GM18502 (cell line): Measurements from ENCODE around the gene CDCA5.
A peak's percentile ranks its signal among the peaks of the same experiment; 100 is the strongest.

Source experiments
- ATAC-seq: cut with Tn5 transposase; IDR thresholded peaks from one replicate; pipeline ENCODE4 v1.9.1; 2021; ENCODE audit warnings: mild to moderate bottlenecking; ENCODE audit not compliant: unreplicated experiment, poor library complexity

CDCA5 gene

DNA sequence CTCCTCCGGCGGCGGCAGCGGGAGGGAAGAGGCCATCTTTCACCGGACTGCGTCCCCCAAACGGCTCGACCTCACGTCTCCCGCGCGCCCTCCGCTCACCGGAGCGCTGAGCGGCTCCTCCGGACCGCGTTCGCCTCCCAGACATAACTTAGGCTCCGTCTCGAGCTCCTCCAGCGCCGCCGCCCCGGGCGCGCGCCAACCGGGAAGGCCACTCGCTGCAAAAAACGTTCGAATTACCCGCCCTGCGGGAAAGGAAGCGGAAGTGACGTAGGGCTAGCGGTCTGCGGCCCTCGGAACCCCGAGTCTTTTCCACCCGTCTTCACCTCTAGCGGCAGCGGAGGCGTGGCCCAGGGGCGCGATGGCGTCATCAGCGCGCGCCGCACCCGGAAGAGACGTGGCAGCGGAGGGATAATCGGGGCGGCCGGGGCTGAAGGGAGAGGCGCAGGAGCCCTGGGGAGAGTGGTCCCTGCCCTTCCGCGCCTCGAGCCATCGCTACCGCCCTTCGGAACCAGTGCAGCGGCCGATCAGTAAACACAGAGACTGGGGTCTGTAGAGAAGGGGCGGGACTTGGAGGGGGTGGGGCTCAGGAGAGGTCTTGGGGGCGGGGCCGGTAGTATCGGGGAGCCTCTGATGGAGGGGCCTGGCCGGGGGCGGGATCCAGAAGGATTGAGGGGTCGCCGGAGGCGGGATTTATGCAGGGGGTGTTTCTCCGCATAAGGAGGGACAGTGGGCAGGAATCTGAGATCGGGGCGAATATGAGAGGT lies at the start of gene CDCA5, which contains the start of gene ZFPL1:
TSS of gene CDCA5 (minus strand) at position 207 of the 764 bp plus-strand sequence. CDS start at position 145, 62 bp downstream.
TSS of gene ZFPL1 (plus strand) at position 389 of the 764 bp plus-strand sequence. CDS start 477 bp downstream, outside the sequence.
- ATAC-seq, result peak; percentile 80

- no peak for ATAC-seq
Measured at GRCh38 chr11:65132988-65133700, 49.3 kb upstream of the CDCA5 start.

DNA sequence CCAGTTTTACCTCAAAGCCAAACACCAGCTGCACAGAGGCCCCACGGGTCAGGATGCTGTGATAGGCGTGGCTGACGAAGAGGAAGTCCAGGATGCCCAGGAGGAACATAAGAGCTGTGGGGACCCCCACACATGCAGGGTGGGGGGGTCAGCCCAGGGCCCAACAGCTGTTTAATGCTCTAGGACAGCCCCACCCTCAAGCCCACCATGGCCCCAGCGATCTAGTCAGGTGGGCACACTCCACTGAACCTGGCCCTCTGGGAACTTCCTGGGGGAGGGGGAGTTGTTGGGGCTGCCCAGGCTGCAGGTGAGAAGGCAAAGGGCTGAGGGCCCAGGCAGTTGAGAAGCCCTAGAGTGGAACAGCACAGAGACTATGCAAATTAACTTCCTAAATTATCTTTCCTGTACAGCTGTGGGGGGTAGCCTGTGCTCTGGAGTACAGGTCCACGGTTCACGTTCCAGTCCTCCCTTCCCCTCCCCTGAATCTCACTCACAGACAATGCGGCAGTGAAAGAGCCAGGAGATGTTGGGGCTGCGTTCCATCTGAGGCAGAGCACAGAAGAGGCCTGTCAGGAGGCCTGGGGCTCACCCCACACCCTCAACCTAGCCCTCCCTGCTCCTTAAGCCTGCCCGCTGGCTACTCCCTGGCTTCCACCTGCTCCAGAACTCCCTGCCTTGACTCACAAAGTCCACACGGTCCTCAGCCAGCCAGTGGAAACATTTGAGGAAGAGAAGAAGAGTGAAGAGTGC lies 48.6 kb upstream of the CDCA5 start:
- ATAC-seq, result peak; percentile 39

DNA sequence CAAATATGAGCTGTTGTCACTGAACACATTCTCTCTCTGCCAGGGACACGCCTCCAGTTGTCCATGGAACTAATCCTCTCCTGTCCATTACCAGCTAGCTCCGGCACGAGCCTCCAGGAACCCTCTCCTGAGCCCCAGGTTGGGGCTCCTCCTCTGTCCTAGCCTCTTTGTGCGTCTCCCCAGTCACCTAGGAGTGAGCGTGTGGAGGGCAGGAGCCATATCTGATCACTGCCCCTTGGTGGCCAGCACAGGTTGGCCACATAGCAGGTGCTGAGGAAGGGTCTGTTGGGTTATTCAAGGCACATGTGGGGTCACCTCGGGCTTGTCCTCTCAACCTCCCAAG lies 48.0 kb upstream of the CDCA5 start:
- ATAC-seq, result no peak

DNA sequence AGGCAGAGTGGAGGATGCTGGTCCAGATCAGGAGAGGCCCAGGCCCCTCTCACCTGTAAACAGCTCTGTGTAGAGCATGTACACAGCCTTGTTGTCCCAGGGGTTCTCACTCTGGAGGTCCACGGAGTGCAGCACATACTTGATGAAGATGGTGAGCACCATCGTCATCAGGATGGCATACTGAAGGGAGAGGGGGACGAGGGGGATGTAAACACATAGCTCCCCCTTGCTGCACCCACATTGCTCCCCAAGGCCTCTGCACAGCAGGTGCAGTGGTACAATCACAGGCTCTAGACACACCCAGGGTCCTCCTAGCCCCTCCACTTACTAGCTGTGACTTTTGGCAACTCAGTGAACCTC lies 47.6 kb upstream of the CDCA5 start:
- no peak for ATAC-seq

DNA sequence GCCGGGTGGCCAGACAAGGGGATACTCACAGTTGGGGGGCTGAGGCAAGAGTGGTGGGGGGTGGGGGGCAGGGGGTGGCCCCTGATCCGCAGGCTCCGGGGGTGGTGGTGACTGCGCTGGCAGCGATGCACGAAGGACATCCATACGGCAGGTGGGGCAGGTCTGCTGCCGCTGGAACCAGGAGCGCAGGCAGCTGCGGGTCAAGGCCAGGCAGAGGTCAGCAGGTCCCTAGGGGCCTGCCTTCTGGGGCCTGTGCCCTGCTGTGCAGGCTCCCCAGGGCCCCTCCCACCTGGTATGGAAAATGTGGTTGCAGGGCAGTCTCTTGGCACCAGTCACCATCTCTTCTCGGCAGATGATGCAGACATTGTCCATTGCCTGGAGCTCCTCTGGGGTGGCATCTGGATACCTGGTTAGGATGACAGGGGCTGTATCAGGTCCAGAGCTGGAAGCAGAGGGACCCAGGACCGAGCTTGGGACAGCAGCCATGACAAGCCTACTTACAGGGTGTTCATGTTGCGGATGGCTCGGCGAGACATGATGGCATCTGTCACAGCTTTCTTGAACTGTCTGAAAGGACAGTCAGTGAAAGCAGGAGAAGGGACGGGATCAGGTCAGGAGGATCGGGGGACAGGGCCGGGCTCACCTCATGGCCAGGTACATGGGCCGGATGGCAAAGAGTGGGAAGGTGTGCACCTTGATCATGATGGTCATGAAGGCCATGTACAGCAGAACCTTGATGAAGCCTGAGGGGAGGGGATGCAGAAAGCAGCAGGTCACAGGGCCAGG lies 47.0 kb upstream of the CDCA5 start:
- no peak for ATAC-seq

- ATAC-seq, result no peak
Measured at GRCh38 chr11:65129649-65130441, 46.0 kb upstream of the CDCA5 start.

GRCh38 chr11:65128182-65129145 lies 44.6 kb upstream of the CDCA5 start:
- ATAC-seq, result no peak

GRCh38 chr11:65127473-65128181 lies 43.8 kb upstream of the CDCA5 start:
- no peak for ATAC-seq

- no peak for ATAC-seq
Measured at GRCh38 chr11:65126624-65127274, 42.9 kb upstream of the CDCA5 start.

DNA sequence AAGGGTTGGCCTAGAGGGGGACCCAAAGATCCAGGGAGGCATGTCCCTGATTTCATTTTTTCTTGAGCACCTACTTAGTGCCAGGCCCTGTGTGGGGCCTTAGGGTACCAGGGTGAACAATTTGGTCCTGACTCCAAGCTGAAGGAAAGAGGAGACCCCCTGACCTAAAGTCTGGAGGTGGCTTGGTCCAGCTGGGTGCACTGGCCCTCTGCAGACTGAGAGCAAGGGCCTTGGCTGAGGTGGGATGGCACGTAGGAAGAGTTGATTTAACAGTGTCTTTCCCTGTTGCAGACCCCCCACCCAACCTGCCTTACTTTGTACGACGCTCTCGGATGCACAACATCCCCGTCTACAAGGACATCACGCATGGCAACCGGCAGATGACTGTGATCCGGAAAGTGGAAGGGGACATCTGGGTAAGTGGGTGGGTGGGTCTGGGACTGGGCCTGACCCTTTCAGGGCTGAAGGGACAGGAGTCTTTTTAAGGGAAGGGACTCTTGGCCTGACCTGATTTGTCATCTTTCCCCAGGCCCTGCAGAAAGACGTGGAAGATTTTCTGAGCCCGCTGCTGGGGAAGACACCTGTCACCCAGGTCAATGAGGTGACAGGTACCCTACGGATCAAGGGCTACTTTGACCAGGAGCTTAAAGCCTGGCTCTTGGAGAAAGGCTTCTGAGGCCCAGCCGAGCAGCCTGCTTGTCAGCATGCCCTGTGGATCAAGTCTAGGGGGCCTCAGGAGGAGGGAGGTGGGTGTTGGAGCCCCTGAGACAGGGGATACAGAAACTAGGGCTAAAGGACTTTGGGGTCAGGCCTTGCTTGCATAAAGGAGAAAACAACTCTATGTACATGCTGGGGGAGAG lies 41.6 kb upstream of the CDCA5 start:
- no peak for ATAC-seq

DNA sequence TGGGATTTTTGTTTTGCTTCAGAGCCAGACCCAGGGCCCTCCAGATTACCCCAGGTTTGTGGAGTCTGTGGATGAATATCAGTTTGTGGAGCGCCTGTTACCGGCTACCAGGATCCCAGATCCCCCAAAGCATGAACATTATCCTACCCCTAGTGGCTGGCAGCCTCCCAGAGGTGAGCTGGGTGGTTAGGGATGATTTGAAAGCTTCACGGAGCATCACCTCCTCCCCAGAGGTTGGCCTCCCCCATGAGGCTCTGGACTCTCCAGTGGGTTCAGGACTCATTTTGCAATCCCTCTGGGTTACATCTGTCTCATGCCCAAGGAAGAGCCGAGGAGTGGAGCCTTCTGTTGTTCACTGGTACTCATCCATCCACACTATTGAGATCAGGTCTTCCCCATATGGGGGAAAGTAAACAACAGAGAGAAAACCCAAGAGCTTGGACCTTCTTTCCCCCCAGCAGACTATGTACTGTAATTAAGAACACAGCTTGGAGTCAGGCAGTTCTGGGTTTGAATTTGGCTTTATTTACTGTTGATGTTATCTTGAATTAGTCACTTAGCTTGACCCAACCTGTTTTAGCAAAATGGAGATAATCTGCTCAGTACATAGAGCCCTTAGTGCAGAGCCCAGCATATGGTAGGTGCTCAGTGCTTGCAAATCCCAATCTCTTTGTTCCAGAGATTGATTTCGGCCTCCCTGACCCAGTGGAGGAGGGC lies 40.8 kb upstream of the CDCA5 start:
- ATAC-seq, result no peak

DNA sequence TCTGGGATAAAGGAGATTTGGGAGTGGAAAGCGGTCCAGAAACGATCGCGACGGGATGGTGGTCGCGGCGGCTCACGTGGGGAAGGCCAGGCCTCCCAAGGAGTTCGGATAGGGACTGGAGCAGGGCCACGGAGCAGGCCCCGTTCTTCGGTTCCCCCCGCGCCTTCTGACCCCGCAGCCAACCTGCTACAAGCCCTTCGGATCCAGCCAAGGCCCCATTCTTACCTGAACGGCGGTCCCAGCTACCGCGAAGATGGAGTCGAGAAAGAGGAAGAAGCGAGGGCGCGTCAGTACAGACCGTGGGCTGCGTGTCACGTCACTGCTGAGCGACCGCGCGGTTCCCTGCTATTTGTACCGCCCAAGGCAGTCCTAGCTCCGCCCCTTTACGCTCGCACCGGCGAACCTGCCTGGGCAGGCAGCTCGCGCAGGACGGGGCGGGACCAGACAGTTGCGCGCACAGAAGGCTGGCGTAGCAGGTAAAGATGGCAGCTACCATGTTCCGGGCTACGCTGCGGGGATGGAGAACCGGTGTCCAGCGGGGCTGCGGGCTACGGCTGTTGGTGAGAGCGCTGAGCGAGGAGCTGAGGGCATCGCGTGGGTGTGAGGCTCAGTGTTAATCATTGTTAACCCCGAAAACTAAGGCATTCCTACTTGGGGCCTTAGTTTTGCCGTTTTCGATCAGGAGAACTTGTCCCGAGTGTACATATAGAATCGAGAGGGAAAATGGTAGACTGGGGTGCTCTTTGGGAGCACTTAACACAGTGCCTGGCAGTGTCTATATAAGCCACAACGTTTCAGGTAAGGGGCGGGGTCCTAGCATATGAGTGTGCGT lies 38.2 kb upstream of the CDCA5 start, which contains the start of the genes FAU and MRPL49:
TSS of gene FAU (minus strand) at position 270 of the 832 bp plus-strand sequence. CDS start 321 bp downstream, outside the sequence.
TSS of gene MRPL49 (plus strand) at position 457 of the 832 bp plus-strand sequence. CDS start at position 483, 26 bp downstream.
- ATAC-seq, result peak; percentile 73

DNA sequence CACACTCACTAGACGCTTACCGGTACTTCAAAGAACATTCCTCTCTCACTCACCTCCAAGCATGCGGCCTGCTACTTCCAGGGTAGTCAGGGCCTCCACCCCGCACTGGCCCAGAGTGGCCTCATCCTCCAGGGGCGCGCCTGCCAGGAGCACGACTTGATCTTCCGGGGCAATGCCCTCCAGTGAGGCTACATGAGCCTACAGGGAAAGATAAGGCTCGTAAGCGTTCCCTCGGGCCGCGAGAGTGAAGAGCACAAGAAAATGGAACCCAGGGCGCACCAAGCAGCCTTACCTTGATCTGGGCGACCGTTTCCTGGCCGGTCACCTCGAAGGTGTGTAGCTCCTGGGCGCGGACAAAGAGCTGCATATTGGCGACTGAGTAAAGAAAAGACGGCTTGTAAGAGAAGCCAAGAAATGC lies 37.6 kb upstream of the CDCA5 start:
- no peak for ATAC-seq

- no peak for ATAC-seq
Measured at GRCh38 chr11:65120831-65121230, 37.0 kb upstream of the CDCA5 start.
